HepG2 (cell line): ENCODE data around the gene TMEM171. TPM values are rescaled to one million over a fixed set of nuclear protein-coding genes. Genes with fewer than 3 reads are reported as not detected.

ENCODE experiments used
- ARID2 ChIP-seq: sonication (generic); formaldehyde crosslinking; IDR thresholded peaks from 2 replicates; pipeline ENCODE4 v1.8.1; 2022; ENCODE audit warnings: mild to moderate bottlenecking, missing genetic modification reagents, borderline replicate concordance
- ISX ChIP-seq: sonication (generic); formaldehyde crosslinking; conservative IDR thresholded peaks from 2 replicates; pipeline ENCODE4 v1.5.0; 2020; ENCODE audit warnings: missing genetic modification reagents
- KLF12 ChIP-seq: sonication (generic); formaldehyde crosslinking; IDR thresholded peaks from 2 replicates; pipeline ENCODE4 v1.4.0; 2020; ENCODE audit warnings: missing genetic modification reagents, borderline replicate concordance
- NFYB ChIP-seq: sonication (generic); formaldehyde crosslinking; IDR thresholded peaks from 2 replicates; pipeline ENCODE4 v1.4.0; 2020; ENCODE audit warnings: missing genetic modification reagents
- PAF1 ChIP-seq: IDR thresholded peaks from 2 replicates; pipeline ENCODE4 v1.6.1; 2016; ENCODE audit warnings: missing genetic modification reagents, missing compliant biosample characterization
- ZBTB38 ChIP-seq: sonication (generic); formaldehyde crosslinking; IDR thresholded peaks from 2 replicates; pipeline ENCODE4 v1.5.1; 2020; ENCODE audit warnings: mild to moderate bottlenecking, missing genetic modification reagents
- ZFP91 ChIP-seq: sonication (generic); formaldehyde crosslinking; IDR thresholded peaks from 2 replicates; pipeline ENCODE4 v1.9.0; 2022; ENCODE audit warnings: missing genetic modification reagents, mild to moderate bottlenecking, borderline replicate concordance
- ZMAT3 ChIP-seq: sonication (generic); formaldehyde crosslinking; conservative IDR thresholded peaks from 2 replicates; pipeline ENCODE4 v1.7.0; 2021; ENCODE audit warnings: missing genetic modification reagents
- ZNF30 ChIP-seq: sonication (generic); formaldehyde crosslinking; IDR thresholded peaks from 2 replicates; pipeline ENCODE4 v1.5.0; 2020; ENCODE audit warnings: mild to moderate bottlenecking, missing genetic modification reagents
- ZNF563 ChIP-seq: sonication (generic); formaldehyde crosslinking; IDR thresholded peaks from 2 replicates; pipeline ENCODE4 v1.8.0; 2022; ENCODE audit warnings: mild to moderate bottlenecking, moderate library complexity, missing genetic modification reagents
- ZNF589 ChIP-seq: sonication (generic); formaldehyde crosslinking; conservative IDR thresholded peaks from 2 replicates; pipeline ENCODE4 v1.8.0; 2022; ENCODE audit warnings: mild to moderate bottlenecking, moderate library complexity, missing genetic modification reagents
- ZNF703 ChIP-seq: sonication (generic); formaldehyde crosslinking; IDR thresholded peaks from 2 replicates; pipeline ENCODE4 v1.5.1; 2020; ENCODE audit warnings: missing genetic modification reagents, mild to moderate bottlenecking, moderate library complexity, borderline replicate concordance
- polyA plus RNA-seq, 8 experiments: library from polyadenylated mRNA; depleted of rRNA in 3 of 8; stranded (reverse) in 7 of 8; unstranded in 1 of 8; fragments of >200 nt; fragmentation: Illumina TruSeq in 4 of 8; extraction: Trizol in 4 of 8; gene quantifications; 2 replicates each; pipeline versions ENCODE4 v1.2.1 to v1.2.3, GENCODE V29; 2011 to 2016; ENCODE audit warnings: low read depth in 4 of 8, missing spikeins in 1 of 8, mixed read lengths in 1 of 8; ENCODE audit not compliant: insufficient read depth in 1 of 8
- total RNA-seq, 5 experiments: library from RNA; depleted of rRNA; stranded (reverse); fragments of >200 nt; fragmentation: Illumina TruSeq; extraction: Trizol; gene quantifications; 2 replicates each; pipeline ENCODE4 v1.2.3, GENCODE V29; 2016; ENCODE audit warnings: low read depth in 1 of 5
- TF ChIP-seq, protein P1 (sequence below): sonication (generic); IDR thresholded peaks from 2 replicates; pipeline ENCODE4 v1.6.1; 2016; ENCODE audit warnings: low read depth, borderline replicate concordance
- TF ChIP-seq, protein P2 (sequence below): sonication (generic); formaldehyde crosslinking; IDR thresholded peaks from 2 replicates; pipeline ENCODE4 v1.4.0; 2020; ENCODE audit warnings: missing genetic modification reagents

TMEM171 gene
- total and polyA plus RNA-seq, 2 of the 13 experiments (the other 11 are each of a cell fraction or from before 2014, with no cell fraction given) = 0.12 TPM; not detected in 1

- TF ChIP-seq ZMAT3 (CRISPR knock-in tag) (no peak), ZNF589 (CRISPR knock-in tag) (no peak), ZNF703 (CRISPR knock-in tag) (no peak), NFYB (CRISPR knock-in tag) (no peak), ZBTB38 (CRISPR knock-in tag) (no peak), ZFP91 (no peak), PAF1 (CRISPR knock-in tag) (no peak), KLF12 (no peak), ZNF563 (CRISPR knock-in tag) (no peak), ARID2 (no peak), ZNF30 (CRISPR knock-in tag) (no peak), ISX (CRISPR knock-in tag) (no peak)
- TF ChIP-seq, protein P1, sequence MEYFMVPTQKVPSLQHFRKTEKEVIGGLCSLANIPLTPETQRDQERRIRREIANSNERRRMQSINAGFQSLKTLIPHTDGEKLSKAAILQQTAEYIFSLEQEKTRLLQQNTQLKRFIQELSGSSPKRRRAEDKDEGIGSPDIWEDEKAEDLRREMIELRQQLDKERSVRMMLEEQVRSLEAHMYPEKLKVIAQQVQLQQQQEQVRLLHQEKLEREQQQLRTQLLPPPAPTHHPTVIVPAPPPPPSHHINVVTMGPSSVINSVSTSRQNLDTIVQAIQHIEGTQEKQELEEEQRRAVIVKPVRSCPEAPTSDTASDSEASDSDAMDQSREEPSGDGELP = no peak
- TF ChIP-seq, protein P2, sequence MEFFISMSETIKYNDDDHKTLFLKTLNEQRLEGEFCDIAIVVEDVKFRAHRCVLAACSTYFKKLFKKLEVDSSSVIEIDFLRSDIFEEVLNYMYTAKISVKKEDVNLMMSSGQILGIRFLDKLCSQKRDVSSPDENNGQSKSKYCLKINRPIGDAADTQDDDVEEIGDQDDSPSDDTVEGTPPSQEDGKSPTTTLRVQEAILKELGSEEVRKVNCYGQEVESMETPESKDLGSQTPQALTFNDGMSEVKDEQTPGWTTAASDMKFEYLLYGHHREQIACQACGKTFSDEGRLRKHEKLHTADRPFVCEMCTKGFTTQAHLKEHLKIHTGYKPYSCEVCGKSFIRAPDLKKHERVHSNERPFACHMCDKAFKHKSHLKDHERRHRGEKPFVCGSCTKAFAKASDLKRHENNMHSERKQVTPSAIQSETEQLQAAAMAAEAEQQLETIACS (CRISPR knock-in tag) = no peak
Measured at GRCh38 chr5:73111536-73111935, 8.8 kb upstream of the TMEM171 start (continued).
